Peyer's patch (tissue), 4 donors: Measurements from ENCODE around the gene SPN.
"Not testable (repeated sequence)": the region's sequence is repeated elsewhere in the genome, so short reads cannot be mapped to it uniquely, and the experiment has no call there.

Experiments
- POLR2A ChIP-seq, 2 donors: fragments of 450-650 bp; IDR thresholded peaks; one replicate each; pipeline ENCODE4 v1.5.1; 2017; ENCODE audit warnings: antibody characterized with exemption in 2 of 2, mild to moderate bottlenecking in 2 of 2, moderate library complexity in 2 of 2
- TF ChIP-seq, protein P1 (sequence below), 6 experiments: fragments of 450-650 bp in 4 of 6; fragments of 200-600 bp in 2 of 6; sonication (generic) in 1 of 6; IDR thresholded peaks; one replicate each; pipeline ENCODE4 v1.5.1; 2017 to 2019; ENCODE audit warnings: antibody characterized with exemption in 6 of 6, mild to moderate bottlenecking in 3 of 6, moderate library complexity in 1 of 6

DNA sequence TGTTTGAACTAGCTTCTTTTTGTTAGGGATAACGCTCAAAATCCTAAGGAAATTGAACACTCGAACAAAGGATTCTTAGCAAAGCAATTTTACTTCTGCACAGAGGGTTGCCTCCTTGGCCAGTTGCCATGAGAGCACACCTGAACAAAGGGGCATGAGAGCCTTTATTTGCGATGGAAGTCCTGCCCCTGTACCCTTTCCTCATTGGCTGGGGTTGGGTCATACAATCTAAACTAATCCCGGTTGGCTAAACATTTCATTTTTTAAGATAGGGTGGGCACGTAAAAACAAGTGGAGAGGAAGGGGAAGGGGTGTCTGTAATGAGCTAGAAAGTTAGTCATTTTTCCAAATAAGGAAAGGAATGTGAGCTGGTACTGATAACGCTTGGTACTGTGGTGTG is 46.6 kb downstream of the SPN start:
- TF ChIP-seq, protein P1, sequence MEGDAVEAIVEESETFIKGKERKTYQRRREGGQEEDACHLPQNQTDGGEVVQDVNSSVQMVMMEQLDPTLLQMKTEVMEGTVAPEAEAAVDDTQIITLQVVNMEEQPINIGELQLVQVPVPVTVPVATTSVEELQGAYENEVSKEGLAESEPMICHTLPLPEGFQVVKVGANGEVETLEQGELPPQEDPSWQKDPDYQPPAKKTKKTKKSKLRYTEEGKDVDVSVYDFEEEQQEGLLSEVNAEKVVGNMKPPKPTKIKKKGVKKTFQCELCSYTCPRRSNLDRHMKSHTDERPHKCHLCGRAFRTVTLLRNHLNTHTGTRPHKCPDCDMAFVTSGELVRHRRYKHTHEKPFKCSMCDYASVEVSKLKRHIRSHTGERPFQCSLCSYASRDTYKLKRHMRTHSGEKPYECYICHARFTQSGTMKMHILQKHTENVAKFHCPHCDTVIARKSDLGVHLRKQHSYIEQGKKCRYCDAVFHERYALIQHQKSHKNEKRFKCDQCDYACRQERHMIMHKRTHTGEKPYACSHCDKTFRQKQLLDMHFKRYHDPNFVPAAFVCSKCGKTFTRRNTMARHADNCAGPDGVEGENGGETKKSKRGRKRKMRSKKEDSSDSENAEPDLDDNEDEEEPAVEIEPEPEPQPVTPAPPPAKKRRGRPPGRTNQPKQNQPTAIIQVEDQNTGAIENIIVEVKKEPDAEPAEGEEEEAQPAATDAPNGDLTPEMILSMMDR (IDR thresholded peaks at IDR 0.05) = not testable (repeated sequence)
- TF ChIP-seq POLR2A (IDR thresholded peaks at IDR 0.05) = not testable (repeated sequence)
